Medulla oblongata (tissue), 1 donor: ENCODE results near the gene PYCR2.
"Not testable (repeated sequence)": the region's sequence is repeated elsewhere in the genome, so short reads cannot be mapped to it uniquely, and the experiment has no call there.

Experiments
- DNase-seq: peaks from one replicate; pipeline ENCODE4 v3.0.0-alpha.2; 2015; ENCODE audit errors: extremely low spot score

PYCR2 gene

GRCh38 chr1:225890346-225891228 lies 33.5 kb downstream of the PYCR2 start:
- DNase-seq, result no peak

DNA sequence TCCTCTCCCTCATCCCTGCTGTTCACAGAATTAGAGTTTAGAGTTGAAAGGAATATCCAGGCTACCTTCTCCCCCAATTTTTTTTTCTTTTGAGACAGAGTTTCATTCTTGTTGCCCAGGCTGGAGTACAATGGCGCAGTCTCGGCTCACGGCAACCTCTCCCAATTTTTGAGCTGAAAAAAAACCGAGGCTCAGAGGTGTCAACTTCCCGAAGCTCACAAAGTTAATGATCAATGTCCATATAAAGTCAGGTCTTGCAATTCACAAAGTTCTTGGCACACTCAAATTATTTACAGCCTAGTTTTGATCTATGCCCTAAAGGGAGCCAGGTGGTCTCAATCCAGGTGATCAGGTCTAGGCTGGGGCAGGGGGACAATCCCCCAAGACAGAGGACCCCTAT lies 34.3 kb downstream of the PYCR2 start:
- DNase-seq, result no peak

- DNase-seq, result no peak
These were observed 35.0 kb downstream of the PYCR2 start, which contains the start of gene LEFTY1 for GRCh38 chr1:225888898-225889601. Gene LEFTY1, minus strand, starts transcription at chr1:225889146. Its CDS starts 80 bp downstream, at chr1:225889066.

DNA sequence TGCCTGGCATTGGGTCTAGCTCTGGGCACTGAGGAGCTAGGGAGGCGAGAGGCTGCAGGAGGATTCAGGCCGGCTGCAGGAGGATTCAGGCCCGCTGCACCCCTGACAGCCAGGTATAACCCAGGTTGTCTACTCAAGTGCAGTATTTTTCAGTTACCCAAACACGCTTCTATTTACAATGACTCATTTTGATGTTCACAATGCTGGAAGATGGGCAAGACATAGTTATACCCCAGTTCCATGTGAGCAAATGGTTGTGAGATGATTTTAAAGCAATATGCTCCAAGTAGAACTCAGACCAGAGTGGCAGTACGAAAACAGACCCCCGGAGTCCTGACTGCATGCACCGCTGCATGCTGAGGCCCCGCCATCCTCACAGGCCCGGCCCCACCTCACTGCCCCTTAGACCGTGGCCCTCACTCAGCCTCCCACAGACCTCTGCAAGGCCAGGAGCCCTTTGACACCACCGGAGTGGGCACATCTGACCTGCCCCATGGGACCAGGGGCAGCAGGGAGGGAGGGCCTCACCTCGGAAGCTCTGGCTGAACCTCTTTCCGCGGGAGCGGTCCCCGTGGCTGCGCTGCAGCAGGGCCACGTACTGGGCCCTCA lies 35.7 kb downstream of the PYCR2 start:
- DNase-seq, result no peak

GRCh38 chr1:225887554-225888288 lies 36.3 kb downstream of the PYCR2 start:
- DNase-seq, result not testable (repeated sequence)

- DNase-seq, result no peak
These were observed 37.1 kb downstream of the PYCR2 start for GRCh38 chr1:225887030-225887314.

GRCh38 chr1:225886159-225887029 lies 37.7 kb downstream of the PYCR2 start:
- DNase-seq, result no peak

DNA sequence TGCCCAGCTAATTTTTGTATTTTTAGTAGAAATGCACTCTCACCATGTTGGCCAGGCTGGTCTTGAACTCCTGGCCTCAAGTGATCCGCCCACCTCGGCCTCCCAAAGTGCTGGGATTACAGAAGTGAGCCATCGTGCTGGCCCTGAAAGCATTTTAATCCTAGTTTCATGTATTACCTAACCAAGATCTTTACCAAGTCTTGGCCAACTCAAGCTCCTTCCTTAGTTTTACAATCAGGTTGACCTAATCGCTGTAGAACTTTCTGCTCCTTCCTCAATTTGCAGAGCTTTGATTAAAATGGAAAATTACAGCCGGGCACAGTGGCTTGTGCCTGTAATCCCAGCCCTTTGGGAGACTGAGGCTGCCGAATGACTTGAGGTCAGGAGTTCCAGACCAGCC lies 38.7 kb downstream of the PYCR2 start:
- no peak for DNase-seq

- no peak for DNase-seq
These were observed 40.3 kb downstream of the PYCR2 start for GRCh38 chr1:225883616-225884265.

- DNase-seq, result peak; percentile 48
These were observed 41.1 kb downstream of the PYCR2 start for GRCh38 chr1:225882694-225883615.

- DNase-seq, result peak; percentile 89
These were observed 41.9 kb downstream of the PYCR2 start, which contains the start of gene TMEM63A for GRCh38 chr1:225881959-225882693. Gene TMEM63A, minus strand, starts transcription at chr1:225882380. Its CDS starts 4,800 bp downstream, at chr1:225877580.

GRCh38 chr1:225881081-225881958 lies 42.7 kb downstream of the PYCR2 start:
- peak; percentile 49 for DNase-seq

- DNase-seq, result no peak
These were observed 43.4 kb downstream of the PYCR2 start for GRCh38 chr1:225880636-225881035.

DNA sequence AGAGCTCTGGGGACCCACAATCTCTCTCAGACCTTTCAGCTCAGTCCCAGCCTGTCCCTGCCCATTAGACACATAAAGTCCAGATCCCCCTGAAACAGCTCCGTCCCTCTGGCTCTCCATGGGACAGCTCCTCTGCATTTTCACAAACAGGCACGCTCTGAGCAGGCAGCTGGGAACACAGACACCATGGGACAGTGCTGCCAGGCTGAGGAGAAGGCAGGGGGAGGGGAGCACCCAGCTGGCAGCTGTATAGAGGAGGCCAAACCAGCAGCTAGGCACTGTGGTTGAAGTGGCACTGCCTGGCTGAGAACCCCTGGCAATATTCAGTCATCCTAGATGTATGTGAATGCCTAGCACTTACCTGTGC lies 43.8 kb downstream of the PYCR2 start:
- peak; percentile 83 for DNase-seq

- DNase-seq, result peak; percentile 82
These were observed 44.4 kb downstream of the PYCR2 start for GRCh38 chr1:225879521-225880221.

DNA sequence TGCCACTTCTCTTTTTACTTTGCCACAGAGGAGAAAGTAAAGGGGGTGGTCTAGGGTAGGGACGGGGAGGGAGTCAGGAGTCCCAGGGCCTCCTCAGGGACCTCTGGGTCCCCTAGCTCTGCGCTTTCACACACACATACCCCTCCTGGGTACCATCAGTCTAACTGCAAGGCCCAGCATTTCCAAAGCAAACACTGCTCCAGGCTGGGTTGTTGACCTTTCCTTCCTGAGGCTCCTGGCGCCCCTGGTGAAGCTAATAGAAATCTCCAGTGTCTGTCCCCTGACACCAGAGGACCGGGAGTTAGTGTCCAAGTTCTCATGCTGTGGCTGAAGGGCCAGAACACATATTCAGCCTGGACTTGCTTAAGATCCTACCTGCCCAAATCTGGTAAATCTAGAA lies 45.8 kb downstream of the PYCR2 start:
- no peak for DNase-seq

DNA sequence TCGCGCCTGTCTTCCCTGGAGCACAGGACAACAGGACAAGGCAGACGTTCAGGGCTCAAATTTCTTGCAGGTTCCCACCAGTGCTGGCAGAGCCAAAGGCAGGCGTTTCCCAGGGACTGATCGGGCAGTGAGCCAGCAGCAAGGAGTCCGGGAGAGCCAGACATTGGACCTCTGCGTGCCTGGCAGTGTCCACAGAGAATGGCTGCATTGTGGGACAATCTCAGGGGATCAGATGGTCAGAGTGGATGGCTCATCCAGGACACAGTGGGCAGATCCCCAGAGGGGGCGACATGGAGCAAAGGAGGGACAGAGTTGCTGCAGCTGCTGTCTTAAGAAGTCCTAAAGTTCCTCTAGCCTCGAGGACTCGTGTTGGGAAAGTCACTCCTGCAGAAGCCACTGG lies 46.5 kb downstream of the PYCR2 start:
- peak; percentile 95 for DNase-seq
